PC-9 (cell line): Measurements from ENCODE around the gene KLHL36.

ENCODE experiments used
- EZH2 ChIP-seq: fragments of 200-600 bp; sonication (generic); IDR thresholded peaks from 2 replicates; pipeline ENCODE4 v1.8.0; 2017; ENCODE audit warnings: antibody characterized with exemption, low read depth
- TF ChIP-seq, protein P1 (sequence below): fragments of 200-600 bp; sonication (generic); conservative IDR thresholded peaks from 2 replicates; pipeline ENCODE4 v1.6.1; 2017; ENCODE audit warnings: mixed run types, antibody characterized with exemption, mild to moderate bottlenecking, moderate library complexity

DNA sequence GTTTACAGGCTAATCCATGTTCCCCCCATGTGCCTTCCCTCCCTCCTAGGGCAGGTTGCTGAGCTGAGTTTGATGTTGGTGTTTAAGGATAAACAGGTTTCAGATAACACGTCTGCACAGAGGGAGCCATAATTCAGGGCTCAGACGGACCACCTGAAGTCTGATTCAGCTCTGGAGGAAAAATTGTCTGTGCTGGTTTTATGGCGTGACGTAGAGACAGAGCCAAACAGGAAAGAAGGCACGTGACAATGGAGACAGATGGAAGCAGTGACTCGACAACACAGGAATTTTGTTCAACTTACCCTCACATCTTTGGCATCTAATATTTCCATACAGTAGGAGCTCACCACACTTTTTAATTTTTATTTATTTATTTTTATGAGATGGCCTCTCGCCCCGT, 40.8 kb downstream of the KLHL36 start:
- no peak for TF ChIP-seq EZH2
- TF ChIP-seq, protein P1, sequence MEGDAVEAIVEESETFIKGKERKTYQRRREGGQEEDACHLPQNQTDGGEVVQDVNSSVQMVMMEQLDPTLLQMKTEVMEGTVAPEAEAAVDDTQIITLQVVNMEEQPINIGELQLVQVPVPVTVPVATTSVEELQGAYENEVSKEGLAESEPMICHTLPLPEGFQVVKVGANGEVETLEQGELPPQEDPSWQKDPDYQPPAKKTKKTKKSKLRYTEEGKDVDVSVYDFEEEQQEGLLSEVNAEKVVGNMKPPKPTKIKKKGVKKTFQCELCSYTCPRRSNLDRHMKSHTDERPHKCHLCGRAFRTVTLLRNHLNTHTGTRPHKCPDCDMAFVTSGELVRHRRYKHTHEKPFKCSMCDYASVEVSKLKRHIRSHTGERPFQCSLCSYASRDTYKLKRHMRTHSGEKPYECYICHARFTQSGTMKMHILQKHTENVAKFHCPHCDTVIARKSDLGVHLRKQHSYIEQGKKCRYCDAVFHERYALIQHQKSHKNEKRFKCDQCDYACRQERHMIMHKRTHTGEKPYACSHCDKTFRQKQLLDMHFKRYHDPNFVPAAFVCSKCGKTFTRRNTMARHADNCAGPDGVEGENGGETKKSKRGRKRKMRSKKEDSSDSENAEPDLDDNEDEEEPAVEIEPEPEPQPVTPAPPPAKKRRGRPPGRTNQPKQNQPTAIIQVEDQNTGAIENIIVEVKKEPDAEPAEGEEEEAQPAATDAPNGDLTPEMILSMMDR, result no peak
